Hepatocyte (in vitro differentiated cells): ENCODE measurements around the gene ZSCAN5B.

ENCODE experiments used
- EZH2 ChIP-seq: fragments of 200-600 bp; sonication (generic); IDR thresholded peaks from 2 replicates; pipeline ENCODE4 v1.6.1; 2016; ENCODE audit warnings: antibody characterized with exemption, mild to moderate bottlenecking, borderline replicate concordance
- EZH2phosphoT487 ChIP-seq: fragments of 200-600 bp; sonication (generic); IDR thresholded peaks from one replicate; pipeline ENCODE4 v1.6.1; 2018; ENCODE audit warnings: antibody characterized with exemption, mild to moderate bottlenecking, low read depth, moderate library complexity; ENCODE audit not compliant: unreplicated experiment, severe bottlenecking
- TF ChIP-seq, protein P1 (sequence below): fragments of 200-600 bp; sonication (generic); IDR thresholded peaks from 2 replicates; pipeline ENCODE4 v1.5.1; 2016; ENCODE audit warnings: antibody characterized with exemption, mild to moderate bottlenecking; ENCODE audit not compliant: poor library complexity

DNA sequence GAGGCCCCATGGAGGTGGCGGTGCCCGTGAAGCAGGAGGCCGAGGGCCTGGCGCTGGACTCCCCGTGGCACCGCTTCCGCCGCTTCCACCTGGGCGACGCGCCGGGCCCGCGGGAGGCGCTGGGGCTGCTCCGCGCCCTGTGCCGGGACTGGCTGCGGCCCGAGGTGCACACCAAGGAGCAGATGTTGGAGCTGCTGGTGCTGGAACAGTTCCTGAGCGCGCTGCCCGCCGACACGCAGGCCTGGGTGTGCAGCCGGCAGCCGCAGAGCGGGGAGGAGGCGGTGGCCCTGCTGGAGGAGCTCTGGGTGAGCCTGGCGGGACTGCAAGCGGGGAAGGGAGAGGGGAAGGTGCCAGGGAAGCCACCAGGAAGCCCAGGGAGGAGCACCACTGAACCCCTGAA lies 50.7 kb downstream of the ZSCAN5B start:
- TF ChIP-seq, protein P1, sequence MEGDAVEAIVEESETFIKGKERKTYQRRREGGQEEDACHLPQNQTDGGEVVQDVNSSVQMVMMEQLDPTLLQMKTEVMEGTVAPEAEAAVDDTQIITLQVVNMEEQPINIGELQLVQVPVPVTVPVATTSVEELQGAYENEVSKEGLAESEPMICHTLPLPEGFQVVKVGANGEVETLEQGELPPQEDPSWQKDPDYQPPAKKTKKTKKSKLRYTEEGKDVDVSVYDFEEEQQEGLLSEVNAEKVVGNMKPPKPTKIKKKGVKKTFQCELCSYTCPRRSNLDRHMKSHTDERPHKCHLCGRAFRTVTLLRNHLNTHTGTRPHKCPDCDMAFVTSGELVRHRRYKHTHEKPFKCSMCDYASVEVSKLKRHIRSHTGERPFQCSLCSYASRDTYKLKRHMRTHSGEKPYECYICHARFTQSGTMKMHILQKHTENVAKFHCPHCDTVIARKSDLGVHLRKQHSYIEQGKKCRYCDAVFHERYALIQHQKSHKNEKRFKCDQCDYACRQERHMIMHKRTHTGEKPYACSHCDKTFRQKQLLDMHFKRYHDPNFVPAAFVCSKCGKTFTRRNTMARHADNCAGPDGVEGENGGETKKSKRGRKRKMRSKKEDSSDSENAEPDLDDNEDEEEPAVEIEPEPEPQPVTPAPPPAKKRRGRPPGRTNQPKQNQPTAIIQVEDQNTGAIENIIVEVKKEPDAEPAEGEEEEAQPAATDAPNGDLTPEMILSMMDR = no peak
- TF ChIP-seq EZH2phosphoT487 (no peak), EZH2 (no peak)
